Tibial nerve (tissue), 4 donors: ENCODE measurements around the gene DPAGT1. TPM values are rescaled to one million over a fixed set of nuclear protein-coding genes. Genes with fewer than 3 reads are reported as not detected.

ENCODE experiments used
- DNase-seq, 2 donors: peaks; one replicate each; pipeline ENCODE4 v3.0.0-alpha.2; 2019; ENCODE audit warnings: low spot score in 2 of 2
- H3K27ac ChIP-seq, 4 donors: fragments of 200-600 bp; sonication (generic) in 3 of 4; one replicate each; pipeline ENCODE4 v1.5.1; 2017 to 2019; ENCODE audit warnings: mild to moderate bottlenecking in 1 of 4
- H3K27me3 ChIP-seq, 2 donors: fragments of 200-600 bp; sonication (generic) in 1 of 2; one replicate each; pipeline versions ENCODE4 v1.5.1 to v1.6.0; 2017 to 2019
- H3K36me3 ChIP-seq, 3 donors: fragments of 200-600 bp; sonication (generic); one replicate each; pipeline ENCODE4 v1.5.1; 2018 to 2019
- H3K4me1 ChIP-seq, 4 donors: fragments of 200-600 bp; sonication (generic) in 3 of 4; one replicate each; pipeline ENCODE4 v1.5.1; 2017 to 2019
- H3K4me3 ChIP-seq, 4 donors: fragments of 200-600 bp; sonication (generic) in 3 of 4; one replicate each; pipeline ENCODE4 v1.5.1; 2017 to 2019; ENCODE audit warnings: mild to moderate bottlenecking in 1 of 4, moderate library complexity in 1 of 4
- H3K9me3 ChIP-seq, 4 donors: fragments of 200-600 bp; sonication (generic) in 3 of 4; one replicate each; pipeline ENCODE4 v1.5.1; 2017 to 2019
- EP300 ChIP-seq, 2 donors: sonication (generic); formaldehyde crosslinking; IDR thresholded peaks; one replicate each; pipeline ENCODE4 v1.6.1; 2017; ENCODE audit warnings: antibody characterized with exemption in 2 of 2, mild to moderate bottlenecking in 1 of 2
- POLR2A ChIP-seq, 2 donors: fragments of 450-650 bp; IDR thresholded peaks; one replicate each; pipeline ENCODE4 v1.6.1; 2017; ENCODE audit warnings: antibody characterized with exemption in 2 of 2, mild to moderate bottlenecking in 2 of 2, moderate library complexity in 2 of 2
- WGBS, 2 donors: methylation state at CpG; one replicate each; pipeline ENCODE4 v1.1.5; 2018; 5-methylcytosine and 5-hydroxymethylcytosine counted together
- total RNA-seq, 4 donors: library from RNA; depleted of rRNA; stranded (reverse); fragments of >200 nt; gene quantifications; one replicate each; pipeline ENCODE4 v1.1.0, GENCODE V29; 2016
- TF ChIP-seq, protein P1 (sequence below), 5 experiments: fragments of 200-600 bp in 3 of 5; fragments of 450-650 bp in 2 of 5; sonication (generic) in 3 of 5; IDR thresholded peaks; one replicate each; pipeline ENCODE4 v1.5.1; 2016 to 2019; ENCODE audit warnings: antibody characterized with exemption in 5 of 5, mild to moderate bottlenecking in 3 of 5, moderate library complexity in 2 of 5

The DPAGT1 gene
- total RNA-seq, 4 donors from 2014 or later: 20.7 to 33.9 (median 23.5) TPM

GRCh38 chr11:119093942-119094815 lies 7.5 kb downstream of the DPAGT1 start:
- 1 to 2% methylated on average over 19 to 53 of the region's 81 CpGs for WGBS, 2 donors
- Histone ChIP-seq H3K9me3 (no peaks in the 10 kb centered on the region), H3K27ac (peak overlapping the region; percentile 83 to 96 (median 94)), H3K36me3 (peaks cover 0 to 38% (median 10%) of the 10 kb centered on the region in 3 donors), H3K4me3 (peak overlapping the region; percentile 59 to 97 (median 92)), H3K27me3 (no peaks in the 10 kb centered on the region), H3K4me1 (peaks cover 0 to 30% (median 18%) of the 10 kb centered on the region in 4 donors)
- peak in 1 of 2 donors; percentile 31 for DNase-seq
- TF ChIP-seq POLR2A (IDR thresholded peaks at IDR 0.05): no peak
- TF ChIP-seq EP300 (IDR thresholded peaks at IDR 0.05): no peak
- TF ChIP-seq, protein P1, sequence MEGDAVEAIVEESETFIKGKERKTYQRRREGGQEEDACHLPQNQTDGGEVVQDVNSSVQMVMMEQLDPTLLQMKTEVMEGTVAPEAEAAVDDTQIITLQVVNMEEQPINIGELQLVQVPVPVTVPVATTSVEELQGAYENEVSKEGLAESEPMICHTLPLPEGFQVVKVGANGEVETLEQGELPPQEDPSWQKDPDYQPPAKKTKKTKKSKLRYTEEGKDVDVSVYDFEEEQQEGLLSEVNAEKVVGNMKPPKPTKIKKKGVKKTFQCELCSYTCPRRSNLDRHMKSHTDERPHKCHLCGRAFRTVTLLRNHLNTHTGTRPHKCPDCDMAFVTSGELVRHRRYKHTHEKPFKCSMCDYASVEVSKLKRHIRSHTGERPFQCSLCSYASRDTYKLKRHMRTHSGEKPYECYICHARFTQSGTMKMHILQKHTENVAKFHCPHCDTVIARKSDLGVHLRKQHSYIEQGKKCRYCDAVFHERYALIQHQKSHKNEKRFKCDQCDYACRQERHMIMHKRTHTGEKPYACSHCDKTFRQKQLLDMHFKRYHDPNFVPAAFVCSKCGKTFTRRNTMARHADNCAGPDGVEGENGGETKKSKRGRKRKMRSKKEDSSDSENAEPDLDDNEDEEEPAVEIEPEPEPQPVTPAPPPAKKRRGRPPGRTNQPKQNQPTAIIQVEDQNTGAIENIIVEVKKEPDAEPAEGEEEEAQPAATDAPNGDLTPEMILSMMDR (IDR thresholded peaks at IDR 0.05): no peak

GRCh38 chr11:119092880-119093842 lies 8.5 kb downstream of the DPAGT1 start:
- no peak for DNase-seq

DNA sequence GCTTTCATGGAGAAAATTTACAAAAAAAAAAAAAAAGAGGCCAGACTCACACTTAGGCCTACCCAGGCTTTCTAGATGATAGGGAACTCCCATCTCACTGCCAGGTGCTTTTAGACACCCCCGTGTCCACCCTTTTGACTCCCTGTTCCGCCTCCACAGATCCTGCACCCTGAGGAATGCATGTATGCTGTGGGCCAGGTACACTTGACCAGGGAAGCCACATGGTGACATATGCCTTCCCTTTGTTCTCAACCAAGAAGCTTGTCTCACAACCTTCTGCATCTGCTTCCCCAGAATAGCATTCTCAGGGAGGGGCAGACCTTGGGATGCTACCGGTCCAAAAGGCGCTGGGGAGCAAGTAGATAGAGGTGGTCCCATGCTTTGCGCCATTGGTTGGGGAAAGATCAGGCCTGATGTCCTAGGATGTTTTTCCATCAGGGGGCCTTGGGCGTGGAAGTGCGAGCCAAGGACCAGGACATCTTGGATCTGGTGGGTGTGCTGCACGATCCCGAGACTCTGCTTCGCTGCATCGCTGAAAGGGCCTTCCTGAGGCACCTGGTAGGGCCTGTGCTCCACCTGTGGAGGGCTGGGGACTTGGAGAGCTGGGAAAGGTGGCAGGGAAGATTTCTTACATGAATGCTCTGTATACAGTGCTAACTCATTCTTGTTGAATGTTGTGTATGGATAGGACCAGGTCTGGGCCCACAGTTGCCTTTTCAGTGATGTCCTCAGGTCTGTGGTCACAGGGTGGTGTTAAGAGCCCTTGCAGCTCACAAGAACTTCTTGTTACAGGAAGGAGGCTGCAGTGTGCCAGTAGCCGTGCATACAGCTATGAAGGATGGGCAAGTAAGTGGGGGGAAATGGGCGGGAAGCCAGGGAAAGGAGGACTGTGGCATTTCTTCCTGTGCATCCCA lies 9.4 kb downstream of the DPAGT1 start:
- DNase-seq: no peak
- TF ChIP-seq, protein P1 (IDR thresholded peaks at IDR 0.05): no peak
- TF ChIP-seq POLR2A (IDR thresholded peaks at IDR 0.05): no peak
- TF ChIP-seq EP300 (IDR thresholded peaks at IDR 0.05): no peak
- Histone ChIP-seq H3K27me3 (no peaks in the 10 kb centered on the region), H3K4me1 (peaks cover 0 to 30% (median 18%) of the 10 kb centered on the region in 4 donors), H3K36me3 (peaks cover 0 to 27% (median 0%) of the 10 kb centered on the region in 3 donors), H3K27ac (no peak overlapping the region), H3K9me3 (no peaks in the 10 kb centered on the region), H3K4me3 (no peak overlapping the region)
- WGBS, 2 donors: 81 to 83% methylated on average over 13 of the region's 13 CpGs

More at GRCh38 chr11:119092880-119093842, 8.5 kb downstream of the DPAGT1 start:
- peaks cover 0 to 30% (median 18%) of the 10 kb centered on the region in 4 donors for H3K4me1 ChIP-seq
- peak overlapping the region in 3 of 4 donors; percentile 94 to 96 (median 95) for H3K27ac ChIP-seq
- H3K27me3 ChIP-seq: no peaks in the 10 kb centered on the region
- H3K36me3 ChIP-seq: peaks cover 0 to 37% (median 9%) of the 10 kb centered on the region in 3 donors
- TF ChIP-seq, protein P1 (IDR thresholded peaks at IDR 0.05): no peak
- TF ChIP-seq EP300 (IDR thresholded peaks at IDR 0.05) (no peak), POLR2A (IDR thresholded peaks at IDR 0.05) (no peak)
- WGBS, 2 donors: 32 to 43% methylated on average over 12 of the region's 12 CpGs
- no peaks in the 10 kb centered on the region for H3K9me3 ChIP-seq
- peak overlapping the region in 3 of 4 donors; percentile 88 to 97 (median 96) for H3K4me3 ChIP-seq

DNA sequence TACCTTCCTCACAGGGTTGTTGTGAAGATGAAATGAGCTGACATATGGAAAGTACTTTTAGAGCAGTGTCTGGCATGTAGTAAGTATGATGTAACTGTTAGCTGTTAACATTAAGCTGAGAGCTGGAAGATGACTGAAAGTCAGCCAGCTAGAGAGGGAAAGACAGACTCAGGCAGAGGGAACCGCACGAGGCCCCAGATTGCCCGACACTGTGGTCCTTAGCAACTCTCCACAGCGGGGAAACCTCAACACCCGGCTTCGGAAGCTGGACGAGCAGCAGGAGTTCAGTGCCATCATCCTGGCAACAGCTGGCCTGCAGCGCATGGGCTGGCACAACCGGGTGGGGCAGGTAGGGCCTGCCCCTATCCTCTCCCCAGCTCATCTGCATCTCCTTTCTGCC lies 10.5 kb downstream of the DPAGT1 start:
- Histone ChIP-seq H3K9me3 (no peaks in the 10 kb centered on the region), H3K27me3 (no peaks in the 10 kb centered on the region), H3K27ac (no peak overlapping the region), H3K4me1 (peaks cover 0 to 31% (median 19%) of the 10 kb centered on the region in 4 donors), H3K36me3 (peaks cover 0 to 17% (median 0%) of the 10 kb centered on the region in 3 donors), H3K4me3 (no peak overlapping the region)
- WGBS, 2 donors: 71 to 79% methylated on average over 9 of the region's 9 CpGs
- no peak for DNase-seq
- TF ChIP-seq EP300 (IDR thresholded peaks at IDR 0.05) (no peak), POLR2A (IDR thresholded peaks at IDR 0.05) (no peak)
- TF ChIP-seq, protein P1 (IDR thresholded peaks at IDR 0.05): no peak
